ENCODE measurements around the gene RMND1.
"Not testable (repeated sequence)": the region's sequence is repeated elsewhere in the genome, so short reads cannot be mapped to it uniquely, and the experiment has no call there.

The RMND1 gene, protein sequence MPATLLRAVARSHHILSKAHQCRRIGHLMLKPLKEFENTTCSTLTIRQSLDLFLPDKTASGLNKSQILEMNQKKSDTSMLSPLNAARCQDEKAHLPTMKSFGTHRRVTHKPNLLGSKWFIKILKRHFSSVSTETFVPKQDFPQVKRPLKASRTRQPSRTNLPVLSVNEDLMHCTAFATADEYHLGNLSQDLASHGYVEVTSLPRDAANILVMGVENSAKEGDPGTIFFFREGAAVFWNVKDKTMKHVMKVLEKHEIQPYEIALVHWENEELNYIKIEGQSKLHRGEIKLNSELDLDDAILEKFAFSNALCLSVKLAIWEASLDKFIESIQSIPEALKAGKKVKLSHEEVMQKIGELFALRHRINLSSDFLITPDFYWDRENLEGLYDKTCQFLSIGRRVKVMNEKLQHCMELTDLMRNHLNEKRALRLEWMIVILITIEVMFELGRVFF

GRCh38 chr6:151451950-151452749 is at the start of gene RMND1:
RMND1 (minus strand) TSS chr6:151452126; CDS start chr6:151445811, 6,315 bp downstream.
- DNase-seq (ENCODE audit: low read depth in 2 of 2), result peak; percentile 98

DNA sequence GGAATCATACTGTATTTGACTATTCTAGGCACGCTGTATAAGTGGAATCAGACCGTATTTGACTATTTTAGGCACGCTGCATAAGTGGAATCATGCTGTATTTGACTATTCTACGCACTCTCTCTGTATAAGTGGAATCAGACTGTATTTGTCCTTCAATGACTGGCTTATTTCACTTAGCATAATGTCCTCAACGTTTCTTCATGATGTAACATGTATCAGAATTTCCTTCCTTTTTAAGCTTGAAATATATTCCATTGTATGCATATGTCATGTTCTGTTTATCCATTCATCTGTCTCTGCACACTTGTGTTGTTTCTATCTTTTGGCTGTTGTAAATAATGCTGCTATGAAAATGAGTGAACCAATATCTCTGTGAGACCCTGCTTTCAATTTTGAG is 47.6 kb upstream of the RMND1 start:
- no peak for DNase-seq (ENCODE audit: low read depth in 2 of 2)

DNA sequence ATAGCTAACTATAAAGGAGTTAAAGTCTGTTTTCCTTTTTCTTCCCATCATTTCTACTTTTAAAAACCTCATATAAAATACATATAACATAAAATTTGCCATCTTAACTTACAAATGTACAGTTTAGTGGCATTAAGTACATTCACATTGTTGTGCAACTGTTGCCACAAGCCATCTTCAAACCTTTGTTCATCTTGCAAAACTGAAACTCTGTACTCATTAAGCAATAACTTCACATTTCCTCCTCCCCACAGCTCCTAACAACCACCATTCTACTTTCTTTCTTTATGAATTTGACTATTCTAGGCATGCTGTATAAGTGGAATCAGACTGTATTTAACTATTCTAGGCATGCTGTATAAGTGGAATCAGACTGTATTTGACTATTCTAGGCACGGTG is 46.4 kb upstream of the RMND1 start:
- DNase-seq (ENCODE audit: low read depth in 2 of 2), result no peak

DNA sequence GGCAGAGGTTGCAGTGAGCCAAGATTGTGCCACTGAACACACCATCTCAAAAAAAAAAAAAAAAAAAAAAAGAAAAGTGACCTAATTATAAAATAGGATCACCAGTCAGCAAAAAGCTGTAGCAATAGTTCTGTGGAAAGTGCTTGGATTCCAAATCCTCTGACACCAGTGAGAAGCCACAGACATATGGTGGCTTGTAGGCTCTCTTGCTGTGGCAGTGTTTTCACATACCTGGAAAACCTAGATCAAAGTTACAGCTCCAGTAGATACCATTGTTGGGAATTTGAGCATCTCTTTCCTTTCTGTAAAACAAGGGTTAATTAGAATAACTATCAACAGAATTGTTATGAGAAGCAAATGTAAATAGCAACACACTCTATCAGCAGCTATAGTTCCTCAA is 46.0 kb upstream of the RMND1 start:
- no peak for DNase-seq (ENCODE audit: low read depth in 2 of 2)

GRCh38 chr6:151495380-151495779 is 43.5 kb upstream of the RMND1 start:
- no peak for DNase-seq (ENCODE audit: low read depth in 2 of 2)

DNA sequence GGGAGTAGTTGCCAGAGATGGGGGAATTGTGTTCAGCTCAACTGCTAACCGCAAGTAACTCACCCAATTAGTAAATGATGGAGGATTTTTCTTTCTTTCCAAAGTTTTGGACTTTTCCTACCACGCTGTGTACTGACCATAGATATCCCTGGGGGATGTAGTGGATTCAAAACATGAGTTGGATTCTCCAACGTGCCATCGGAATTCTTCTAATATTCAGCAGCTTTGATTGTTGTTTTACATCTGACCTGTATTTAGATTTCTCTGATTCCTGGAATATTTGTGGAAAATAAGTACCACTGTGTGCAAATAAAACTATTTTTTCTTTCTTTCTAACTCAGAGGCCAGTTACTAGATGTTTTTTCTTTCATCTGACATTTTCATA is 43.0 kb upstream of the RMND1 start:
- DNase-seq (ENCODE audit: low read depth in 2 of 2), result no peak

GRCh38 chr6:151494235-151494935 is 42.5 kb upstream of the RMND1 start:
- DNase-seq (ENCODE audit: low read depth in 2 of 2), result no peak

- no peak for DNase-seq (ENCODE audit: low read depth in 2 of 2)
These were observed 41.9 kb upstream of the RMND1 start, which contains the start of gene CCDC170 for GRCh38 chr6:151493804-151494234. CCDC170 (plus strand) TSS chr6:151494017; CDS start chr6:151494129, 112 bp downstream.

DNA sequence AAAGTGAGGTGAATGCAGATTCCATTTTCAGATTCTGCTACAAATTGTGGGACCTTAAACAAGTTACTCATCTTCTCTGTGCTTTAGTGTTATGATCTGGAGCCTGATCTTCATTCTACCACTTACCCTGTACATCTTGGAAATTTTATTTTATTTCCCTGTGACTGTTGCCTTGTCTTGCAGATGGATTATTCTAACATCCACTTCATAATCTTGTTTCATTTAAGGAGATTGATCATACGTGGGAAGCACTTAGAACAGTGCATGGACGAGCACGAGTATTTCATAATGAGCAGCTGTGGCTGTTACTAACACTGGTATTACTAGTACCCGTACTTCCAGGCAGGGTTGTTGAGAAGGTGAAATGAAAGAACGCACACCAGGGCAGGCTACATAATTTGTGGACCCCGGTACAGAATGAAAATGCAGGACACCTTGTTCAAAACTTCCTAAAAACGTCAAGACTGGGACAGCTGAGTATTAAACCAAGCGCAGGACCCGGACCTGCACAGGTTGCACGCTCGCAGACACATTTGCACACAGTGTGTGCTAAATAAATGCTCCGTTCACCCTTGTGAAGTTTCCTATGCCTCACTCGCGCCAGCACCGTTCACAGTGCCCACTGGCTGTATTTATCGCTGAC is 41.4 kb upstream of the RMND1 start:
- DNase-seq (ENCODE audit: low read depth in 2 of 2), result no peak

GRCh38 chr6:151490996-151491395 is 39.1 kb upstream of the RMND1 start:
- no peak for DNase-seq (ENCODE audit: low read depth in 2 of 2)

GRCh38 chr6:151488226-151488625 is 36.3 kb upstream of the RMND1 start:
- DNase-seq (ENCODE audit: low read depth in 2 of 2), result no peak

DNA sequence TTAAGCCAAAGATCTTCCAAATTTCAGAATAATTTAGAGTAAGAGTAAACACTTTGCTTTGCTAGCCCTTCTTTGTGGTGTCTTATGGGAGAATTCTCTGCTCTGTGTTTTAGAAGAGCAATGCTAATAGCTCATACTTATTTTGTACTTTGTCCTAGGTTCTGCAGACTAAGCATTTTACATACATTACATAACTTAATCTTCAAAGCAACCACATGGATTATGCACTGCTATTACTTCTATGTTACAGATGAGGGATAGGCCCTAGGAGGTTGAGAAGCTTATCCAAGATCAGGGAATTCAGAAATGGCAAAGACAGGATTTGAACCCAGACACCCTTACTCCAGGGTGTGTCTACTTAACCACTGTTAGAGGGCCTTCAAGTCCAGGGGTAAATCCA is 32.1 kb upstream of the RMND1 start:
- DNase-seq (ENCODE audit: low read depth in 2 of 2), result no peak

DNA sequence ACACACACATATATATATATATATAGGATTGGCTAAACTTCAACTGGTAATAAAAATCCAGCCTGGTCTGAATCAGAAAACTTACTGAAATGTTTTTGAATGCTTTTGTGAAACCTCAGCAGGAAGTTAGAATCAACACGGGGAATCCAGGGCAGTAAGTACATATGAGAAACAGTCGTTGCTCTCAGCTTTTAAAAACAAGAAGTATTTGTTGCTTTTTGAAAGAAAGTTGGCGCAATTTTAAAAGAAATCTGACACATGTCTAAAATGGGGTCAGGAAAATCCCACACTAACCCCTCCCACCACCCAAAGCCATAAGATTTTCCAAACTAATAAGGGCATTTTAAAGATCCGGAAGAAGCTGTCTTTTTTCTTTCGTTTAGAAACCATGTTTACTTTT is 30.4 kb upstream of the RMND1 start:
- DNase-seq (ENCODE audit: low read depth in 2 of 2), result no peak

- no peak for DNase-seq (ENCODE audit: low read depth in 2 of 2)
These were observed 29.9 kb upstream of the RMND1 start for GRCh38 chr6:151481786-151482185.

DNA sequence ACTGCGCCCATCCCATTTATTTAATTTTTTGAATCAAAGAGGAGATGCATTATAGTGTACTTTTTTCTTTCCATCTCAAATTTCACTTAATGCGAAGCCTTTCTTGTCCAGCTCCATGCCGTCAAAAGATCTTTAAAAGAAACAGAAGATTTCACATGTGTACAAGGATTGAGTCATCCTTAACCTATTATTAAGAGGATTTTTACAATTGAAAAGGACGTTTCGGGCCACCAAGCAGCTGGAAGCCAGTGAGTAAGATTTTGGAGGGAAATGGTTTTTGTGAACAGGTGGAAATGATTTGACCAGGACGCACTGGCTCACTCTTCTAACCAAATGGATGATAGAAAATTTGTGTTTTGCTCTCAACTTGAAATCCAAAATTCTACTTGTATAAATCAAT is 26.7 kb upstream of the RMND1 start:
- DNase-seq (ENCODE audit: low read depth in 2 of 2), result no peak

GRCh38 chr6:151477726-151478125 is 25.8 kb upstream of the RMND1 start:
- DNase-seq (ENCODE audit: low read depth in 2 of 2), result no peak

DNA sequence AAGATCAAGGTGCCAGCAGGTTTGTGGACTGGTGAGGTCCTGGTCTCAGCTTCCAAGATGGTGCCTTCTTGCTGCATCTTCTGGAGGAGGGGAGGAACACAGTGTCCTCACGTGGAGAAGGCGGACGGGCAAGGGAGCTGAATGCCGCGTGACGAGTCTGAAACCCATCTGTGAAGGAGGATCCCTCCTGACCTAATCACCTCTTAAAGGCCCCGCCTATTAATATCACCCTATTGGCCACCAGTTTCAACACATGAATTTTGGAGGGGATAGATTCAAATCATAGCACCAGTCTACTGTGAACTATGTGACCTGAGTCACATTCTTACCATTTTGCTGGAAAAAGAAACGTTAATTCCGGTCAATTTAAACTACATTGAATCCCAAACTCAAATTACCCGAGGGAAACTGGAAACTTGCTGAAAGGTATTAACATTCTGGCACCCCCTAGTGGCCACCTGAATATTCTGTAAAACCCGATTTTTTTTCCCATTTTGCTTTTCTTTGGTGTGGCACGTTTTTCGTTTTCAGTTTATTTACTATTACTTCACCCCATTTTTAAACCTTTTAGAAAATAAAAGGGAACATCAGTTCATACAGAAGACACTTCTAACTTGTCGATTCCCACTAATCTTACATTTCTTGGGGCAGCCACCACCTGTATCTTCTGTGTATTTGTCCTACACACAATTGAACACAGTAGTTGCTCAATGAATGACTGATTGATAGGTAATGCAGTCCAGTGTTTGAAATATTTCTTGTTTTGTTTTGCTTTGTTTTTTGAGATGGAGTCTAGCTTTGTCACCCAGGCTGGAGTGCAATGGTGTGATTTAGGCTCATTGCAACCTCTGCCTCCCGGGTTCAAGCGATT is 24.0 kb upstream of the RMND1 start:
- peak in 1 of 2 donors; percentile 20 for DNase-seq (ENCODE audit: low read depth in 2 of 2)

- DNase-seq (ENCODE audit: low read depth in 2 of 2), result no peak
These were observed 12.8 kb upstream of the RMND1 start for GRCh38 chr6:151464702-151465101.

GRCh38 chr6:151461673-151462072 is 9.7 kb upstream of the RMND1 start:
- DNase-seq (ENCODE audit: low read depth in 2 of 2), result no peak

DNA sequence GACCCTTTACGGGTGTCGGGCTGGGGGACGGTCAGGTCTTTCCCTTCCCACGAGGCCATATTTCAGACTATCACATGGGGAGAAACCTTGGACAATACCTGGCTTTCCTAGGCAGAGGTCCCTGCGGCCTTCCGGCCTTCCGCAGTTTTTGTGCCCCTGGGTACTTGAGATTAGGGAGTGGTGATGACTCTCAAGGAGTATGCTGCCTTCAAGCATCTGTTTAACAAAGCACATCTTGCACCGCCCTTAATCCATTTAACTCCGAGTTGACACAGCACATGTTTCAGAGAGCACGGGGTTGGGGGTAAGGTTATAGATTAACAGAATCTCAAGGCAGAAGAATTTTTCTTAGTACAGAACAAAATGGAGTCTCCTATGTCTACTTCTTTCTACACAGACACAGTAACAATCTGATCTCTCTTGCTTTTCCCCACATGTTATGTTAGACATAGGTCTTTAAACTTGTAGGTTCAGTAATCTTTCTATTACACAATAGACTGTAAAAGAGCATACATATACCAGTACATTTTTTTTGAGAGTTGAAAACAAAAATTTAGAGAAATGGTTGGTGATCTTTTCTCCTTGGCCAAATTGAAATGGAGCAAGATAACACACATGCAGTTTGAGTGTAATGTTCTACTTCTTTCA is 3.9 kb upstream of the RMND1 start:
- not testable (repeated sequence) for DNase-seq (ENCODE audit: low read depth in 2 of 2)
